Body of pancreas (tissue), 4 donors: Measurements from ENCODE around the gene ATF7. TPM values are rescaled to one million over a fixed set of nuclear protein-coding genes. Genes with fewer than 3 reads are reported as not detected.
A peak's percentile ranks its signal among the peaks of the same experiment; 100 is the strongest.

Experiments used
- ATAC-seq: fragments of 150-250 bp; one replicate; pipeline ENCODE4 v1.9.1; 2016
- DNase-seq, 4 donors: peaks; one replicate each; pipeline ENCODE4 v3.0.0-alpha.2; 2019
- H3K27ac ChIP-seq, 4 donors: fragments of 200-600 bp; sonication (generic); 1 replicate in 3 of 4; 2 replicates in 1 of 4; pipeline versions ENCODE4 v1.5.1 to v1.6.1; 2016 to 2019; ENCODE audit warnings: mild to moderate bottlenecking in 1 of 4, mixed read lengths in 1 of 4, moderate library complexity in 1 of 4
- H3K27me3 ChIP-seq, 2 donors: fragments of 200-600 bp; sonication (generic); one replicate each; pipeline ENCODE4 v1.6.0; 2016; ENCODE audit warnings: mild to moderate bottlenecking in 1 of 2
- H3K36me3 ChIP-seq, 2 donors: fragments of 200-600 bp; sonication (generic); replicated peaks in 1 of 2; 2 replicates each; pipeline ENCODE4 v1.5.1; 2016; ENCODE audit warnings: low read depth in 2 of 2; ENCODE audit not compliant: insufficient read depth in 1 of 2
- H3K4me1 ChIP-seq: fragments of 200-600 bp; sonication (generic); one replicate; pipeline ENCODE4 v1.6.0; 2016
- H3K4me3 ChIP-seq, 2 donors: fragments of 200-600 bp; sonication (generic); 1 replicate in 1 of 2; 2 replicates in 1 of 2; pipeline ENCODE4 v1.5.1; 2016 to 2019
- H3K9me3 ChIP-seq, 3 donors: fragments of 200-600 bp; sonication (generic); 1 replicate in 2 of 3; 2 replicates in 1 of 3; pipeline ENCODE4 v1.5.1; 2016
- CTCF ChIP-seq, 7 experiments: fragments of 450-650 bp in 4 of 7; fragments of 200-600 bp in 3 of 7; sonication (generic) in 3 of 7; IDR thresholded peaks; one replicate each; pipeline ENCODE4 v1.5.1; 2016 to 2019; ENCODE audit warnings: antibody characterized with exemption in 7 of 7
- POLR2A ChIP-seq, 3 donors: fragments of 450-650 bp; IDR thresholded peaks; one replicate each; pipeline ENCODE4 v1.6.1; 2016; ENCODE audit warnings: antibody characterized with exemption in 3 of 3, mild to moderate bottlenecking in 2 of 3
- WGBS, 2 donors: methylation state at CpG; one replicate each; pipeline ENCODE4 v1.1.5; 2017; 5-methylcytosine and 5-hydroxymethylcytosine counted together
- intact Hi-C: fragments of 100-400 bp; cut with DNase I; formaldehyde crosslinking; loops from one replicate; pipeline ENCODE4 v1.15.1; 2023
- total RNA-seq, 2 donors: library from RNA; depleted of rRNA; stranded (reverse); fragments of >200 nt; gene quantifications; one replicate each; pipeline ENCODE4 v1.1.0, GENCODE V29; 2016

Gene ATF7
- total RNA-seq, 2 donors from 2014 or later: 12.9 to 21.3 TPM

DNA sequence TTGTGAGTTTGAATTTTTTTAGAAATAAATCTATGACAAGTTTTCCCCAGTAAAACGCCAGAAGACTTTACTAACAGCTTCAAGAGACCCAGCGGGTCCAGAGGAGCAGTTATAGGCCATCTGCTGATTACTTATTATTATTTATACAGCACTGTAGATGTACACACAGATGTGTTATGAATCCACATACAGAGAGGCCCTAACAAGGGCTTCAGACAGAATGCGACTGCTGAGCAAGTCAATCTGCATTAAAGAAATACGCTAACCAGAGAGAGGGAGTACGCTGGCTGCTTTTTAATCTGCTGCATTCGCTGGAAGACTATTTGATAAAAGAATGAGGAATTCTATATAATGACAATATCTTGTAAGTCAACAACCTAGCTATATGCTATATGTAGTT, 32.5 kb downstream of the ATF7 start:
- no peak for ATAC-seq
- H3K36me3 ChIP-seq: no peaks in the 10 kb centered on the region
- 87 to 93% methylated on average over 6 of the region's 6 CpGs for WGBS, 2 donors
- no peaks in the 10 kb centered on the region for H3K27me3 ChIP-seq
- H3K4me1 ChIP-seq: peaks cover 13% of the 10 kb centered on the region
- no peak overlapping the region for H3K27ac ChIP-seq
- TF ChIP-seq CTCF (IDR thresholded peaks at IDR 0.05) (no peak), POLR2A (IDR thresholded peaks at IDR 0.05) (no peak)
- no peak for DNase-seq
- no peak overlapping the region for H3K4me3 ChIP-seq
- no peaks in the 10 kb centered on the region for H3K9me3 ChIP-seq
- intact Hi-C loops: no loop called here

- 78 to 100% methylated on average over 1 of the region's 1 CpG for WGBS, 2 donors
- ATAC-seq (no peak), DNase-seq (no peak)
- intact Hi-C loops: no loop called here
- H3K27ac ChIP-seq: no peak overlapping the region
- TF ChIP-seq CTCF (IDR thresholded peaks at IDR 0.05) (no peak), POLR2A (IDR thresholded peaks at IDR 0.05) (no peak)
- H3K4me3 ChIP-seq: no peak overlapping the region
- peaks cover 13% of the 10 kb centered on the region for H3K4me1 ChIP-seq
- no peaks in the 10 kb centered on the region for H3K36me3 ChIP-seq
- H3K27me3 ChIP-seq: no peaks in the 10 kb centered on the region
- no peaks in the 10 kb centered on the region for H3K9me3 ChIP-seq
Measured at GRCh38 chr12:53593031-53593430, 33.2 kb downstream of the ATF7 start.

- no peak overlapping the region for H3K4me3 ChIP-seq
- H3K27me3 ChIP-seq: no peaks in the 10 kb centered on the region
- H3K36me3 ChIP-seq: no peaks in the 10 kb centered on the region
- peaks cover 13% of the 10 kb centered on the region for H3K4me1 ChIP-seq
- intact Hi-C loops: no loop called here
- WGBS, 2 donors: 70 to 88% methylated on average over 1 of the region's 1 CpG
- no peaks in the 10 kb centered on the region for H3K9me3 ChIP-seq
- ATAC-seq: no peak
- DNase-seq: no peak
- TF ChIP-seq POLR2A (IDR thresholded peaks at IDR 0.05): no peak
- TF ChIP-seq CTCF (IDR thresholded peaks at IDR 0.05): no peak
- no peak overlapping the region for H3K27ac ChIP-seq
Measured at GRCh38 chr12:53592426-53592825, 33.8 kb downstream of the ATF7 start.

DNA sequence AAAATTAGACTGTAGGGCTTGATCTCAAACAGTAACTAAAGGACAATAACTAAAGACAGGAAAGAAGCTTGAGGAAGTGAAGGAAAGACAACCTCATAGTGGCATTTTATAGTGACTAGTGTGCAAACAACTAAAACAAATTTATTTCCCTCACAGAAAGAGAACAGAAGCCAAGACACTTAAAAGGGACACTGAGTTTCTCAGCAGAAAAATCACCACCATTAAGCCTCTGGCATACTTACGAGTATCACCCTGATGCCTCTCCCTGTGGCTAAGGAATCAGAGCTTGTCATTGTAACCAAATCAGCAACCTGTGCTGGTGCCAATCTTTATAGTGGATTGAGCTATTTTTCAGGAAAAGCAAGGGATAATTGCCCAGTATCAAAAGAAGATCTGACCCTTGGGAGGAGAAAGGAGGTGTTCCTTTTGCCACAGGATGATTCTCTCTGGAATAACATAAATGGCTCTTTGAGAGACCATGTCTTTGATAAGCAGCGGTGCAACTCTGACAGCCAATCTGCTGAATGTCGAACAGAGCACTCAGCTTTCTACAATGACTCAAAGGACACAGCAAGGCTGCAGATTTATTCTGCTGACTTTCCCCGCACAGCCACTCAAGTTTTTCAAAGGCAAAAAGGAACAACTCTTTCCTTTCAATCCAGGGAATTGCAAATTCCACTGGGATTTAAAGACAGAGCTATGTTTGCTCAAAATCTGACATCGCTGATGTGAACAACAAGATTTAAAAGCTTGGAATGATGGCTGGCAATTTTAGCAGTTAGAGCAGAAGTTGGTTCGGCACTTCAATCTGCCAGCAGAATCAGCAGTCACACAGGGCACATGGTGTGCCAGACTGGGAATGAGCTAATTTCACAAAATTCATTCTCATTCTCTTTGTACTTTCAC, 34.6 kb downstream of the ATF7 start:
- peak in 1 of 4 donors; percentile 11 for DNase-seq
- intact Hi-C loops: no loop called here
- Histone ChIP-seq H3K27me3 (no peaks in the 10 kb centered on the region), H3K4me1 (peaks cover 13% of the 10 kb centered on the region), H3K36me3 (no peaks in the 10 kb centered on the region), H3K4me3 (no peak overlapping the region), H3K9me3 (no peaks in the 10 kb centered on the region), H3K27ac (peak overlapping the region in 2 of 4 donors; percentile 14 to 45)
- no peak for ATAC-seq
- TF ChIP-seq CTCF (IDR thresholded peaks at IDR 0.05) (no peak), POLR2A (IDR thresholded peaks at IDR 0.05) (no peak)
- 39 to 49% methylated on average over 6 of the region's 6 CpGs for WGBS, 2 donors

GRCh38 chr12:53590652-53591051, 35.5 kb downstream of the ATF7 start:
- Histone ChIP-seq H3K27ac (no peak overlapping the region), H3K27me3 (no peaks in the 10 kb centered on the region), H3K4me1 (peaks cover 13% of the 10 kb centered on the region), H3K9me3 (no peaks in the 10 kb centered on the region), H3K36me3 (no peaks in the 10 kb centered on the region), H3K4me3 (no peak overlapping the region)
- intact Hi-C loops: no loop called here
- DNase-seq (no peak), ATAC-seq (no peak)
- TF ChIP-seq POLR2A (IDR thresholded peaks at IDR 0.05): no peak
- TF ChIP-seq CTCF (IDR thresholded peaks at IDR 0.05): no peak
- 91 to 92% methylated on average over 3 of the region's 3 CpGs for WGBS, 2 donors
